ENCODE measurements around the gene FAM236C. TPM values are rescaled to one million over a fixed set of nuclear protein-coding genes. Genes with fewer than 3 reads are reported as not detected.
"Not testable (repeated sequence)": the region's sequence is repeated elsewhere in the genome, so short reads cannot be mapped to it uniquely, and the experiment has no call there.

The FAM236C gene
- not detected for total RNA-seq

GRCh38 chrX:72912315-72912714 is at the start of gene FAM236C:
TSS of gene FAM236C (plus strand) at chrX:72912615. CDS start at chrX:72912715, 100 bp downstream.
- no CpG with 5 or more reads among the region's 13 CpGs for WGBS
- DNase-seq (ENCODE audit: low spot score in 2 of 2); H3K27me3 ChIP-seq; H3K9me3 ChIP-seq; H3K36me3 ChIP-seq; H3K4me1 ChIP-seq; H3K4me3 ChIP-seq; H3K27ac ChIP-seq: not testable (repeated sequence)

GRCh38 chrX:72882898-72883297 is 29.5 kb upstream of the FAM236C start:
- not testable (repeated sequence) for H3K27me3 ChIP-seq; H3K4me1 ChIP-seq; H3K27ac ChIP-seq; H3K4me3 ChIP-seq; H3K36me3 ChIP-seq; DNase-seq (ENCODE audit: low spot score in 2 of 2); H3K9me3 ChIP-seq
- WGBS, result no CpG with 5 or more reads among the region's 2 CpGs

- H3K9me3 ChIP-seq; H3K4me1 ChIP-seq; DNase-seq (ENCODE audit: low spot score in 2 of 2); H3K27me3 ChIP-seq; H3K27ac ChIP-seq; H3K36me3 ChIP-seq; H3K4me3 ChIP-seq: not testable (repeated sequence)
- WGBS, result no CpG with 5 or more reads among the region's 14 CpGs
Observed at GRCh38 chrX:72889740-72890139, 22.7 kb upstream of the FAM236C start.

- H3K27ac ChIP-seq; H3K27me3 ChIP-seq; H3K4me3 ChIP-seq; H3K9me3 ChIP-seq; H3K36me3 ChIP-seq; H3K4me1 ChIP-seq; DNase-seq (ENCODE audit: low spot score in 2 of 2): not testable (repeated sequence)
- WGBS, result no CpG with 5 or more reads among the region's 5 CpGs
Observed at GRCh38 chrX:72916096-72916495, 3.7 kb downstream of the FAM236C start.

GRCh38 chrX:72932283-72932682 is 19.9 kb downstream of the FAM236C start:
- WGBS, result no CpG with 5 or more reads among the region's 1 CpG
- not testable (repeated sequence) for H3K9me3 ChIP-seq; H3K27me3 ChIP-seq; DNase-seq (ENCODE audit: low spot score in 2 of 2); H3K4me3 ChIP-seq; H3K27ac ChIP-seq; H3K36me3 ChIP-seq; H3K4me1 ChIP-seq

GRCh38 chrX:72936455-72936854 is 24.0 kb downstream of the FAM236C start:
- not testable (repeated sequence) for DNase-seq (ENCODE audit: low spot score in 2 of 2); H3K4me1 ChIP-seq; H3K36me3 ChIP-seq; H3K9me3 ChIP-seq; H3K27me3 ChIP-seq; H3K27ac ChIP-seq; H3K4me3 ChIP-seq
- WGBS, result no CpG with 5 or more reads among the region's 7 CpGs

- not testable (repeated sequence) for H3K9me3 ChIP-seq; H3K36me3 ChIP-seq; H3K4me3 ChIP-seq; H3K27me3 ChIP-seq; DNase-seq (ENCODE audit: low spot score in 2 of 2); H3K27ac ChIP-seq; H3K4me1 ChIP-seq
- no CpG with 5 or more reads among the region's 8 CpGs for WGBS
Observed at GRCh38 chrX:72936882-72937455, 24.6 kb downstream of the FAM236C start.

- H3K27ac ChIP-seq, H3K27me3 ChIP-seq: not testable (repeated sequence)
- WGBS, result no CpG with 5 or more reads among the region's 15 CpGs
Observed at GRCh38 chrX:72937906-72938305, 25.5 kb downstream of the FAM236C start, which contains the start of gene FAM236A. TSS of gene FAM236A (plus strand) at chrX:72938206. CDS start at chrX:72938263, 57 bp downstream.

GRCh38 chrX:72942272-72942671 is 29.9 kb downstream of the FAM236C start:
- not testable (repeated sequence) for H3K27me3 ChIP-seq; H3K36me3 ChIP-seq; DNase-seq (ENCODE audit: low spot score in 2 of 2); H3K4me3 ChIP-seq; H3K9me3 ChIP-seq; H3K27ac ChIP-seq; H3K4me1 ChIP-seq
- no CpG with 5 or more reads among the region's 6 CpGs for WGBS

More at GRCh38 chrX:72937906-72938305, 25.5 kb downstream of the FAM236C start, which contains the start of gene FAM236A:
- DNase-seq (ENCODE audit: low spot score in 2 of 2); H3K36me3 ChIP-seq; H3K4me1 ChIP-seq; H3K9me3 ChIP-seq; H3K4me3 ChIP-seq: not testable (repeated sequence)

- not testable (repeated sequence) for H3K27ac ChIP-seq; H3K27me3 ChIP-seq; H3K4me3 ChIP-seq; H3K36me3 ChIP-seq; H3K9me3 ChIP-seq; H3K4me1 ChIP-seq; DNase-seq (ENCODE audit: low spot score in 2 of 2)
- WGBS, result no CpG with 5 or more reads among the region's 44 CpGs
Observed at GRCh38 chrX:72943035-72943818, 30.8 kb downstream of the FAM236C start.

GRCh38 chrX:72943819-72944169 is 31.4 kb downstream of the FAM236C start, which contains the start of gene DMRTC1:
TSS of gene DMRTC1 (minus strand) at chrX:72943837. CDS start at chrX:72875694, 68,143 bp downstream.
- WGBS, result no CpG with 5 or more reads among the region's 15 CpGs

GRCh38 chrX:72959971-72960370 is 47.6 kb downstream of the FAM236C start:
- WGBS, result no CpG with 5 or more reads among the region's 9 CpGs
- not testable (repeated sequence) for H3K4me1 ChIP-seq; H3K4me3 ChIP-seq; H3K36me3 ChIP-seq; H3K9me3 ChIP-seq; H3K27me3 ChIP-seq; H3K27ac ChIP-seq; DNase-seq (ENCODE audit: low spot score in 2 of 2)

More at GRCh38 chrX:72943819-72944169, 31.4 kb downstream of the FAM236C start, which contains the start of gene DMRTC1:
- not testable (repeated sequence) for H3K27ac ChIP-seq; H3K4me3 ChIP-seq; H3K27me3 ChIP-seq; H3K36me3 ChIP-seq; H3K4me1 ChIP-seq; DNase-seq (ENCODE audit: low spot score in 2 of 2); H3K9me3 ChIP-seq

Data from suprapubic skin (tissue), 4 donors.